IPS DF 19.7 (cell line): ENCODE measurements around the gene PCCA.
"Not testable (repeated sequence)": the region's sequence is repeated elsewhere in the genome, so short reads cannot be mapped to it uniquely, and the experiment has no call there.

Experiments
- DNase-seq: peaks from one replicate; pipeline ENCODE4 v3.0.0-alpha.2; 2013; ENCODE audit warnings: low read depth, low spot score

The PCCA gene

GRCh38 chr13:100240109-100240779 lies 151.4 kb downstream of the PCCA start:
- DNase-seq = no peak

DNA sequence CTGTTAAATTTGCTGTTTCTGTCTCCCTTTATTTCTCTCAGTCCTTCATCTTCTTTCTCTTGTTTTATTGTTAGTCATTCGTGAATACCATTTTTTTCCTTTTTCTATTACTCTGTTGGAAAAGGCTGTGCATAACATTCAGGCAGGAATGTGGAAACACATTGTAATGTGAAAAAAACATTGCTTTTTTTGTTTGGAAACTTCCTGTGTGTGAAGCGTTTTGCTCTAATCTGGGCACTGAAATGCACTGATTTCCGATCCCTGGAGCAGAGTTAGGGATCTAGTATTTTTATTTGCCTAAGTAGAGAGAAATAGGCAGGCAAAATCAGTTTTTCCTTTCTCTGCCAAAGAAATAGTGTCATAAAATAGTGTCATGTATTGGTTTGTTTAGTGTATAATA lies 155.5 kb downstream of the PCCA start:
- DNase-seq = no peak

DNA sequence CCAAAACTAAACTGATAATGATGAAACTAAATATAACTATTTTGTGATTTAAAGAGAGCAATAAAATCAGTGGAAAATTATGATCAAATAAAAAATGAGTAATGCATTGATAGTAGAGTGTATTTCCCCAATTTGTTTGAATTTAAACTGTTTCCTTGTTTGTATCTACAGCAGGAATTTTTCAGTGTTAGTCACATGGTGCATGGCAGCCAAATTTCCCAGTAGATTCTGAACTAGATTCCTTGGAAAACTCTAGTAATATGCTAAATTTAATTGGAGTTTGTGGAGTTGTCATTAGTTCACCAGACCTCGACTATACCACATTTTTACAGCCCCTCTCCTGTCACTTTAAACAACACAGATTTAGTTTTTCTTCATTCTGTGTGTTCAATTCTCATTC lies 156.2 kb downstream of the PCCA start:
- no peak for DNase-seq

DNA sequence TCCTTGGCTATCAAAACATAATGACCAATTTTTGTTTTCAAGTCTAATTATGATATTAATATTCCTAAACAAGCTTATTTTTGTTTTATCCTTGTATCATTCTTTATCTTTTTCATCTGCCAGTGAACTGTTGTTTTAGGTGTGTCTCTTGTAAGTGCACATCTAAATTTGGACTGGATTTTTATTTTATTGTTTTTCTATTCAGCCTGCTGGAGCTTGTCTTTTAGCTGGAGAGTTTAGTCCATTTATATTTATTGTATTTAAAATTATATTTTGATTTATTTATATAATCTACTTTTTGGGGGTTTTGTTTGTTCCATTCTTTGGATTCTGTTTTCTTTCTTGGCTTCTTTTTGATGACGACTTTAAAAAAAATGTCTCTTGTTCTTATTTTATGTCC lies 159.0 kb downstream of the PCCA start:
- DNase-seq = no peak

GRCh38 chr13:100254002-100254401 lies 165.1 kb downstream of the PCCA start:
- DNase-seq = no peak

GRCh38 chr13:100262404-100262803 lies 173.5 kb downstream of the PCCA start:
- no peak for DNase-seq

DNA sequence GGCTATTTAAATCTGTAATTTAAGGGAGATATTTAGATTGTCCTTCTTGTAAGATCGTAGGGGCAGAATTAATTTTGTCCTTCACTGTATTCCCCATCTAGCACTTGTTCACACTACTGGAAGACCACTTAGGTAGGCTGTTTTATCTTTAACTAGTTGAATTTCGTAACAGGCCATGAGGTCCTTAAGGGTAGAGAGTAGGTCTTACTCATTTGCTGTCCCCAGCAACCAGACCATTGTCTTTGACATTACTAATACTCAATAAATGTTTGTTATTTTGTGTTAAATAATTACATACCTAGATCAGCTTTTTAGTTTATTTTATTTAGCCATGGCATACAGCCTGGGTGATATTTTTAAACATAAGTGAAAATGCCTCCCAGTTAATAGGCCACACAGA lies 177.1 kb downstream of the PCCA start:
- DNase-seq = no peak

- no peak for DNase-seq
These were observed 180.9 kb downstream of the PCCA start for GRCh38 chr13:100269837-100270236.

DNA sequence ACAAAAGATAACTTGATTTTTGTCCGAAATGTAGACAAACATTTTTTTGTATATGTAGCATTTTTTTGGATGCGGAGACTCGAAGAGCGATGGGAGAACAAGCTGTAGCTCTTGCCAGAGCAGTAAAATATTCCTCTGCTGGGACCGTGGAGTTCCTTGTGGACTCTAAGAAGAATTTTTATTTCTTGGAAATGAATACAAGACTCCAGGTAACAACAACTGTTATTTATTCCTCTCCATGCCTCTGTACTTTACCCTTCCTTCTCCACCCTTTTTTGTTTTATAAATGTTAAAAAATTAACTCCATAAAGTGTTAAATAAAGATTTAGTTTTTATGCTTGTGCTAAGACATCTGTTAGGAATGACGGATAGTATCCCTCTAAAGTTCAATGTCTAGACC lies 184.2 kb downstream of the PCCA start:
- no peak for DNase-seq

DNA sequence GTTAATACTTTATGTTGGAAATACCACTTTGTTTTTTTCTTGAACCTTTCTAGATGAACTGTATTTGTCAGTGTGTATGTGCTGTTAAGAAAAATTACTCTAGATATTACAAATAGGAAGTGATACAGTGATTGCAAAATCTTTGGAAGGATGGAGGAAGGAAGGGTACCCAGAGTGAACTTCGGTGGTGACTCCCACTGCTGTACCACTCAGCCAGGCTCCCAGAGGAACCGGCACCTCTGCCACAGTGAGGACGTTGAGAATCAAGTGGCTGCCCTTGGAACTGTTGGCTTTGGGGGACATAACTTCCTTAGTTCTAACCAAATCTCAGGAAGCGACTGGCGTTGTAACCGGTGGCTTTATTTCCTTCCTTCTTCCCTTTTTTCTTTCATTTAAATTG lies 184.7 kb downstream of the PCCA start:
- no peak for DNase-seq

GRCh38 chr13:100274942-100275506 lies 186.1 kb downstream of the PCCA start:
- DNase-seq = peak; percentile 12

GRCh38 chr13:100275746-100276145 lies 186.9 kb downstream of the PCCA start:
- no peak for DNase-seq

- no peak for DNase-seq
These were observed 191.8 kb downstream of the PCCA start for GRCh38 chr13:100280681-100281080.

- DNase-seq = not testable (repeated sequence)
These were observed 193.4 kb downstream of the PCCA start for GRCh38 chr13:100282306-100282705.

DNA sequence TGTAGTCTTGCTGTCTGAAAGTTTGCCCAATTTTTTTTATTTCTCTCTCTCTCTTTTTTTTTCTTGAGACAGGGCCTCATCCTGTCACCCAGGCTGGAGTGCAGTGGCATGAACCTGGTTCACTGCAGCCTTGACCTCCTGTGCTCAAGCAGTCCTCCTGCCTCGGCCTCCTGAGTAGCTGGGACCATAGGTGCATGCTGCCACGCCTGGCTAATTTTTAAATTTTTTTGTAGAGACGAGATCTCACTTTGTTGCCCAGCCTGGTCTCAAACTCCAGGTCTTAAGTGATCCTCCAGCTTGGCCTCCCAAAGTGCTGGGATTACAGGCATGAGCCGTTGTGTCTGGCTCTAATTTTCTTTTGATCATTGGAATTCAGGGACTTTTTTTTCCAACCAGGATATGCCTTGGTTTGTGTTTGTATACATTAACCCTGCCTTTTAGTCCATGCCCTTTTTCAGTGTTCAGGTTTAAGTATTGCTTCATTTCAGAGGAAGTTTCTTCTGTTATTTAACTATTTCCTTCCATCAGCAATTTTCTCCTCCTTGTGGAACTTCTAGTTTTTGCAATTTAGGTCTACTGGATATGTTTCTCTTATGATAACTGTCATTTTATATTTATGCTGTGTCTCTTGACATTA lies 201.4 kb downstream of the PCCA start:
- no peak for DNase-seq

GRCh38 chr13:100291624-100292023 lies 202.7 kb downstream of the PCCA start:
- DNase-seq = no peak

- no peak for DNase-seq
These were observed 208.5 kb downstream of the PCCA start for GRCh38 chr13:100297413-100297812.

DNA sequence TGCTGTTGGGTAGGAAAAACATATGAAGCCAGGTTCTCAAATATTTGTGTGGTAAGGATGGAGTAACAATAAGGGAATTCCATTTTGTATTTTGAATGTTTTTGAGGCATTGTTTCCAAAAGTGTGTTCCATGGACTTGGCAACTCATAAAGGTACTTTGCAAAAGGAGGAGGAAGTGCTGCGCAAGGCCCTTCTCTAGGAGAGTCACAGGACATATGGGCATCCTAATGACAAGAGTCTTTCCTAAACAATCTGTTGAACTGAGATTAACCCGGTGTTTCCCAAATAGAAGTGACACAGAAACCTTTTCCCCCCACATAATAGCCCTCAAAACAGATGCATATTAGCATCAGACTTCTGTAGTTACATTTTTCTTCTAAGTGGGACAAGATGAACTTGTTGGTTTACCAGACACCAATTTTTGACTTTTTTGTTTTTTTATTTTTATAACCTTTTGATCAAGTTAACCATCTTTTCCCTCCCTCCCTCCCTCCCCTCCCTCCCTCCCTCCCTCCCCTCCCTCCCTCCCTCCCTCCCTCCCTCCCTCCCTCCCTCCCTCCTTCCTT lies 209.3 kb downstream of the PCCA start:
- DNase-seq = no peak

GRCh38 chr13:100298691-100299090 lies 209.8 kb downstream of the PCCA start:
- DNase-seq = no peak

DNA sequence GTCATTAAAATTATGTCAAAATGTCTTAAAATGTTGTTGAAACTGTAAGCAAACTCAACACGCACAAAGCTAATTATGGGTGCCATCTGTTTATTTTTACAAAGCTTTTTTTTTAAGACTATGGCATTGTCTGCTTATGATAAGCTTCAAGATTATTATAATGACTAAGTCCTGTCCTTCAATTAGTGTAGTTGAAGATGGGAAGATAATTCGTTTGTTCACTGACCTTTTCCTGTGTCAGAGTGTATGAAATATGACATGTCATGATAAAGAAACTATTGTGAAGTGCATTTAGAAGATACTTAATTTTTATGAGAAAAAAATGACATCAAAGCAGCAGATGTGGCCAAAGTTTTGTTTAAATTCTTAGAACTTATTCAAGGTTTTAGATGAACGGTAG lies 211.3 kb downstream of the PCCA start:
- DNase-seq = no peak

DNA sequence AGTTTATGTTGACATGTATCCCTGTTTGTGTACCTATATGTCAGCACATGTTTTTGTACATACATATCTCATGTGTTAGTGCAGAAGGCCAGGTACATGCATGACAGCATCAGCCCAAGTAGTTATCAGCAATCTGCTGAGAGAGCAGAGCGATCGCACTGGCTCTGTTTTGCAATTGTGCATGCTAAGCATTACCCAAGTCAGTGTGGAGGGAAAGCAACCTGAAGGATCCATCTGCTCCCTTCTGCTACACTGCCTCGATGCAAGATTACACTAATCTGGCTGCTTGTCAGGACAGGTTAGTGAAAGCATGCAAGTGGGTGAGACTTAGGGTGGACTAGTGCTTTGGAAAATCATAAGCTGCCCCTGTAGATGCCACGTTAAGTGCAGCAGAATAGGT lies 211.8 kb downstream of the PCCA start:
- DNase-seq = no peak

GRCh38 chr13:100301418-100301817 lies 212.5 kb downstream of the PCCA start:
- DNase-seq = no peak

DNA sequence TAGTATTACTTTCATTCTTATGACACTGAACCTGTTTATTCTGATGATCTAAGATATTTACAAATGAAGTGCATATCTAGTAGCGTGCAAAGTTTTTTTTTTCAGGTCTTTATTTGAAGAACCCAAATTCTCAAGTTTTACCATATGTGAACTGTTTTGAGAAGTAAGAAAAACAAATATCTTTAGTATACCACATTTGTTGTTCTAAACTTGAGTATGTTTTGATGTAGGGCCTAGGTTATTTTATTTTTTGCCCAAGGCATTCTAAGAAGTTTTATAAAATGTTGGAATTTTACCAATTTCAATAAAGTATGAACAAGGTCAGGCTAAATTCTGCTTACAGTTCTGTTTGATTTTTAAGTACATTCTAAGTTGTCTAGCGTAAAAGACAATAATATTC lies 213.5 kb downstream of the PCCA start:
- DNase-seq = no peak
